ENCODE results near the gene EPB41L1. TPM values are rescaled to one million over a fixed set of nuclear protein-coding genes. Genes with fewer than 3 reads are reported as not detected.

The EPB41L1 gene
- total RNA-seq, 1 experiment from 2014 or later, result 38.7 TPM

DNA sequence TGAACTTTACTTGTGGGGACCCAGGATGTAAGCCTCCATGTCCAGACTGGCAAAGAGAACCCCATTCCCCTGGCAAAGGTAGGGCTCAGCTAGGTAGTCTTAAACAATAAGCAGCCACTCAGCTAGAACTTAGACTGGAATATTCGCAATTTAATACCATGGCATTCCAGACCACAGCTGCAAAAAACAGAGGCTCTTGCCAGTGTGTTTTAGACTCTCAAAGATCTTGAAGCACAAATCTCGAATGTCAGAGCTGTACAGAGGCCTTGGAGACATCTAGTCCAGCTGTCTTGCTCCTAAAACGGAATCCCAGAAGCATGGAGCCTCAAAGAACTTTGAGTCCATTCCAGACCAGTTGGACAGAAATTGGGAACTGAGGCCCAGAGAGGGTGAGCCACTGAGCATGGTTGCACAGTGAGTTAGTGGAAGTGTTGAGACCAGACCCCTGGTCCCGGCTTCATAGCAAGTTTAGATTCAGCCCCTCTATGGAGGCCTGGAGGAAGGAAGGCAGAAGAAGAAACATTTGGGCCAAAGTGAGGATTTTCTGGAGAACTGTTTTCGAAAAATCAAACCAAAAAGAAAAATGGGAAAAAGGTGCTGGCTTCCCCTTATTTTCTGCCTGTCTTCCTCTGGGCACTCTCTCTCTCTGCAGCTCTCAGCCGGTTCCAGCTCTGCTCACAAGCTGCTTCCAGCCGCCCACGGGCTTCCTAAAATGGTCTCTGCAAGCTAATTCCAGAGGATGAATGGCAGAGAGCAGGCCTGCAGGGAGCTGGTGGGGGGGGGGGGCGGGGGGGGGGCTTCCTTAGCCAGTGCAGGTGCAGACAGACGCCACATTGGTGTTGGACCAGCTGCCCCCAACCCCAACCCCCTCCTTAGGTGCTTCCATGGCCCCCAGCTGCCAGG is 114.2 kb downstream of the EPB41L1 start (continued):
- TF ChIP-seq ZNF512 (CRISPR knock-in tag; IDR thresholded peaks at IDR 0.05; ENCODE audit: borderline replicate concordance) (no peak), STAT6 (CRISPR knock-in tag; conservative IDR thresholded peaks at IDR 0.05; ENCODE audit: low read depth) (no peak)

- ATAC-seq, result no peak
- DNase-seq (ENCODE audit: low spot score), result no peak
- Mint-ChIP-seq H3K4me3 (no peak overlapping the region), H3K9me3 (no peaks in the 10 kb centered on the region), H3K27me3 (ENCODE audit: low read depth) (no peaks in the 10 kb centered on the region), H3K36me3 (no peaks in the 10 kb centered on the region), H3K4me1 (peaks cover 22% of the 10 kb centered on the region), H3K27ac (no peak overlapping the region)
- TF ChIP-seq, protein P1, sequence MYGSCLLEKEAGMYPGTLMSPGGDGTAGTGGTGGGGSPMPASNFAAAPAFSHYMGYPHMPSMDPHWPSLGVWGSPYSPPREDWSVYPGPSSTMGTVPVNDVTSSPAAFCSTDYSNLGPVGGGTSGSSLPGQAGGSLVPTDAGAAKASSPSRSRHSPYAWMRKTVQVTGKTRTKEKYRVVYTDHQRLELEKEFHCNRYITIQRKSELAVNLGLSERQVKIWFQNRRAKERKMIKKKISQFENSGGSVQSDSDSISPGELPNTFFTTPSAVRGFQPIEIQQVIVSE (CRISPR knock-in tag; IDR thresholded peaks at IDR 0.05; ENCODE audit: borderline replicate concordance), result no peak
- TF ChIP-seq, protein P2, sequence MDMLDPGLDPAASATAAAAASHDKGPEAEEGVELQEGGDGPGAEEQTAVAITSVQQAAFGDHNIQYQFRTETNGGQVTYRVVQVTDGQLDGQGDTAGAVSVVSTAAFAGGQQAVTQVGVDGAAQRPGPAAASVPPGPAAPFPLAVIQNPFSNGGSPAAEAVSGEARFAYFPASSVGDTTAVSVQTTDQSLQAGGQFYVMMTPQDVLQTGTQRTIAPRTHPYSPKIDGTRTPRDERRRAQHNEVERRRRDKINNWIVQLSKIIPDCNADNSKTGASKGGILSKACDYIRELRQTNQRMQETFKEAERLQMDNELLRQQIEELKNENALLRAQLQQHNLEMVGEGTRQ (CRISPR knock-in tag; IDR thresholded peaks at IDR 0.05), result no peak
- TF ChIP-seq ERG (CRISPR knock-in tag; IDR thresholded peaks at IDR 0.05), result no peak
- TF ChIP-seq SMAD3 (CRISPR knock-in tag; IDR thresholded peaks at IDR 0.05; ENCODE audit: borderline replicate concordance), result no peak
- TF ChIP-seq, protein P3, sequence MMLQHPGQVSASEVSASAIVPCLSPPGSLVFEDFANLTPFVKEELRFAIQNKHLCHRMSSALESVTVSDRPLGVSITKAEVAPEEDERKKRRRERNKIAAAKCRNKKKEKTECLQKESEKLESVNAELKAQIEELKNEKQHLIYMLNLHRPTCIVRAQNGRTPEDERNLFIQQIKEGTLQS (CRISPR knock-in tag; conservative IDR thresholded peaks at IDR 0.05), result no peak
- POLR2A ChIA-PET, result no interaction called here
- CTCF ChIA-PET, result interaction anchor here (0.6 to 4.6 kb wide), 4 partner anchors 16 to 130 kb away, joined by 3 to 32 read pairs (median 4); no protein-coding TSS in a partner anchor
Measured at GRCh38 chr20:36269507-36269906, 115.0 kb downstream of the EPB41L1 start.

DNA sequence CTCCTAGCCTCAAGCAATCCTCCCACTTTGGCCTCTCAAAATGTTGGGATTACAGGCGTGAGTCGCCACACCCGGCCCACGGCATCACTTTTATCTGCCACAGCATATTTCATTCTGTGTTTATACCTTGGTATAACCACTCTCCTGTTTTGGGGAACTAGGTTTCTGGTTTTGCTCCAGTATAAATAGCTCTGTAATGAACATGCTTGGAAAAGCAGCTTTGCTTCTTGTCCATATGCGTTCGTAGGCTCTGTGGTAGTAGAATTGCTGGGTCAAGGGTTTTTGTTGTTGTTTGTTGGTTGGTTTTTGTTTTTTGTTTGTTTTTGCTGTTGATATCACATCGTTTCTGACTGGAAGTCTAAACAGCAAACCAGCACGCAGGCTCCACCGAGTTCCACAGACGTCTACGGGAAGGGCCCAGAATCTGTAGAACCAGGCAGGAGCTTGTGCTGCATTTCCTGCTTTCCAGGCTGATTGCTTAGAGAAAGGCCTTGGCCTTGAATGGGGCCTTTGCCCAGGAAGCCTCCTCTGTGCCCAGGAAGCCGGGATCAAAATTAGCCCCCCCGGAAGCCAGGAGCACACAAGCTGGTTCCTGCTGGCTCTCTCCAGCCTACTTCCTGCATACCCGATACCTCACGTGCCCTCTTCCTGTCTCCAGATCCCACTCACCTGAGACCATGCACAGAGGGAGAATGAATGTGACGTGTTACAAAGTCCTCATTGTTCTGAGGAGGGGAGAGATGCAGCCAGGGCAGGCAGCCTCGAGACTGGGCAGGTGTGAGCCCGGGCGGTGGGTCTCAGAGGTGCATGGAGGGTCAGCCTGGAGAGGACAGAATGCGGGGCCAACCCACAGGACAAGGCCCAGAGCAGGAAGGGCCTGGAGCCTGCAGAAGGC is 116.5 kb downstream of the EPB41L1 start:
- H3K4me3 Mint-ChIP-seq, result no peak overlapping the region
- ATAC-seq, result peak; percentile 58
- H3K27ac Mint-ChIP-seq, result peak overlapping the region; percentile 77; the same call in 1 of the 2 replicates
- peaks cover 27% of the 10 kb centered on the region for H3K4me1 Mint-ChIP-seq
- DNase-seq (ENCODE audit: low spot score), result no peak
- no peaks in the 10 kb centered on the region for H3K27me3 Mint-ChIP-seq (ENCODE audit: low read depth)
- POLR2A ChIA-PET, result interaction anchor here (0.7 to 1.1 kb wide), 2 partner anchors 18 to 129 kb away, joined by 3 to 4 read pairs; no protein-coding TSS in a partner anchor
- CTCF ChIA-PET, result interaction anchor here (0.6 to 6.1 kb wide), 6 partner anchors 15 to 168 kb away, joined by 3 to 90 read pairs (median 10); no protein-coding TSS in a partner anchor
- no peaks in the 10 kb centered on the region for H3K9me3 Mint-ChIP-seq
- no peaks in the 10 kb centered on the region for H3K36me3 Mint-ChIP-seq
- 0 out of 2 replicates have a peak, but pooled peaks have one; percentile 36 for TF ChIP-seq NFE2L1 (CRISPR knock-in tag; IDR thresholded peaks at IDR 0.05)
- no peak for TF ChIP-seq ATF1 (CRISPR knock-in tag; IDR thresholded peaks at IDR 0.05)
